NCI-H1694 (cell line): ENCODE data around the gene NEAT1.
A peak's percentile ranks its signal among the peaks of the same experiment; 100 is the strongest.
"Not testable (repeated sequence)": the region's sequence is repeated elsewhere in the genome, so short reads cannot be mapped to it uniquely, and the experiment has no call there.

Source experiments
- DNase-seq: peaks from one replicate; lab custom pipeline; 2025; lab: John Stamatoyannopoulos, UW

Gene NEAT1

GRCh38 chr11:65434667-65435410 lies 12.2 kb downstream of the NEAT1 start:
- no peak for DNase-seq

GRCh38 chr11:65435411-65435931 lies 12.9 kb downstream of the NEAT1 start:
- DNase-seq: no peak

- no peak for DNase-seq
These were observed 13.4 kb downstream of the NEAT1 start for GRCh38 chr11:65435981-65436411.

- no peak for DNase-seq
These were observed 13.9 kb downstream of the NEAT1 start for GRCh38 chr11:65436412-65437032.

- DNase-seq: no peak
These were observed 15.0 kb downstream of the NEAT1 start for GRCh38 chr11:65437436-65438227.

- peak; percentile 25 for DNase-seq
These were observed 15.9 kb downstream of the NEAT1 start for GRCh38 chr11:65438257-65439151.

- DNase-seq: no peak
These were observed 17.0 kb downstream of the NEAT1 start for GRCh38 chr11:65439331-65440181.

- DNase-seq: no peak
These were observed 18.4 kb downstream of the NEAT1 start for GRCh38 chr11:65440831-65441499.

- DNase-seq: no peak
These were observed 20.3 kb downstream of the NEAT1 start for GRCh38 chr11:65442842-65443331.

GRCh38 chr11:65444314-65445051 lies 21.9 kb downstream of the NEAT1 start:
- DNase-seq: no peak

- DNase-seq: no peak
These were observed 22.6 kb downstream of the NEAT1 start for GRCh38 chr11:65445101-65445603.

GRCh38 chr11:65445604-65446445 lies 23.2 kb downstream of the NEAT1 start:
- no peak for DNase-seq

- no peak for DNase-seq
These were observed 24.1 kb downstream of the NEAT1 start for GRCh38 chr11:65446446-65447277.

- DNase-seq: no peak
These were observed 25.4 kb downstream of the NEAT1 start for GRCh38 chr11:65448074-65448417.

GRCh38 chr11:65448418-65449105 lies 26.0 kb downstream of the NEAT1 start:
- no peak for DNase-seq

- not testable (repeated sequence) for DNase-seq
These were observed 28.7 kb downstream of the NEAT1 start for GRCh38 chr11:65451301-65451700.

GRCh38 chr11:65452259-65452658 lies 29.7 kb downstream of the NEAT1 start:
- not testable (repeated sequence) for DNase-seq
